ENCODE data around the gene VIL1. TPM values are rescaled to one million over a fixed set of nuclear protein-coding genes. Genes with fewer than 3 reads are reported as not detected.

Gene VIL1
- total RNA-seq, 4 donors from 2014 or later: not detected

DNA sequence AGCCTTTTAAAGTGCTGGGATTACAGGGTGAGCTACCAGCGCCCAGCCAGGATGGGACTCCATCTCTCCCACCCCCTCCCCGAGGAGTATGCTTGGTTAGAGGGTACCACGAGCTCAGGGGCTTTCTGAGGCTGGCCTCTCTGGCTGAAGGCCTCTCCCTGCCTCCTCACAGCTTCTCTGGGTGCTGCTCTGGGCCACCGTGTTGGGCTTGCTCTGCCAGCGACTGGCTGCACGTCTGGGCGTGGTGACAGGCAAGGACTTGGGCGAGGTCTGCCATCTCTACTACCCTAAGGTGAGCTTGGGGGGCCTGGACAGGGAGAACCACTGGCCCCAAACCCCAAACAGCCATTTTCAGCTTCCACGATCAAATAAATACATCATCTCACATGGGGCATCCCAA lies 33.9 kb upstream of the VIL1 start:
- no peak for DNase-seq (ENCODE audit: low spot score in 2 of 2)
- no peak overlapping the region for H3K4me3 ChIP-seq
- no peaks in the 10 kb centered on the region for H3K36me3 ChIP-seq
- no peak overlapping the region for H3K27ac ChIP-seq
- H3K4me1 ChIP-seq: peaks cover 0 to 11% (median 0%) of the 10 kb centered on the region in 4 donors
- TF ChIP-seq CTCF (IDR thresholded peaks at IDR 0.05): no peak
- no peak for TF ChIP-seq POLR2A (IDR thresholded peaks at IDR 0.05)
- no peak for TF ChIP-seq EP300 (IDR thresholded peaks at IDR 0.05)
- WGBS, 2 donors: 73 to 79% methylated on average over 9 of the region's 9 CpGs
- H3K27me3 ChIP-seq: no peaks in the 10 kb centered on the region
- no peaks in the 10 kb centered on the region for H3K9me3 ChIP-seq

- Histone ChIP-seq H3K9me3 (no peaks in the 10 kb centered on the region), H3K4me3 (peak overlapping the region in 2 of 4 donors; percentile 26 to 48), H3K4me1 (peaks cover 0 to 11% (median 0%) of the 10 kb centered on the region in 4 donors), H3K27ac (peak overlapping the region in 2 of 4 donors; percentile 44 to 67), H3K27me3 (no peaks in the 10 kb centered on the region), H3K36me3 (no peaks in the 10 kb centered on the region)
- no peak for DNase-seq (ENCODE audit: low spot score in 2 of 2)
- TF ChIP-seq CTCF (IDR thresholded peaks at IDR 0.05) (no peak), EP300 (IDR thresholded peaks at IDR 0.05) (peak in 1 of 2 donors; percentile 3), POLR2A (IDR thresholded peaks at IDR 0.05) (no peak)
- 65 to 67% methylated on average over 20 to 23 of the region's 23 CpGs for WGBS, 2 donors
Observed at GRCh38 chr2:218386505-218387368, 32.2 kb upstream of the VIL1 start.

GRCh38 chr2:218387369-218388194 lies 31.3 kb upstream of the VIL1 start:
- no peaks in the 10 kb centered on the region for H3K27me3 ChIP-seq
- 8 to 14% methylated on average over 31 to 35 of the region's 38 CpGs for WGBS, 2 donors
- H3K27ac ChIP-seq: peak overlapping the region; percentile 15 to 67 (median 50)
- no peak for DNase-seq (ENCODE audit: low spot score in 2 of 2)
- peak in 1 of 5 experiments; percentile 17 for TF ChIP-seq CTCF (IDR thresholded peaks at IDR 0.05)
- TF ChIP-seq POLR2A (IDR thresholded peaks at IDR 0.05): peak in 1 of 2 donors; percentile 25
- peak in 1 of 2 donors; percentile 19 for TF ChIP-seq EP300 (IDR thresholded peaks at IDR 0.05)
- no peaks in the 10 kb centered on the region for H3K9me3 ChIP-seq
- no peaks in the 10 kb centered on the region for H3K36me3 ChIP-seq
- H3K4me3 ChIP-seq: peak overlapping the region; percentile 20 to 48 (median 28)
- peaks cover 0 to 11% (median 0%) of the 10 kb centered on the region in 4 donors for H3K4me1 ChIP-seq

DNA sequence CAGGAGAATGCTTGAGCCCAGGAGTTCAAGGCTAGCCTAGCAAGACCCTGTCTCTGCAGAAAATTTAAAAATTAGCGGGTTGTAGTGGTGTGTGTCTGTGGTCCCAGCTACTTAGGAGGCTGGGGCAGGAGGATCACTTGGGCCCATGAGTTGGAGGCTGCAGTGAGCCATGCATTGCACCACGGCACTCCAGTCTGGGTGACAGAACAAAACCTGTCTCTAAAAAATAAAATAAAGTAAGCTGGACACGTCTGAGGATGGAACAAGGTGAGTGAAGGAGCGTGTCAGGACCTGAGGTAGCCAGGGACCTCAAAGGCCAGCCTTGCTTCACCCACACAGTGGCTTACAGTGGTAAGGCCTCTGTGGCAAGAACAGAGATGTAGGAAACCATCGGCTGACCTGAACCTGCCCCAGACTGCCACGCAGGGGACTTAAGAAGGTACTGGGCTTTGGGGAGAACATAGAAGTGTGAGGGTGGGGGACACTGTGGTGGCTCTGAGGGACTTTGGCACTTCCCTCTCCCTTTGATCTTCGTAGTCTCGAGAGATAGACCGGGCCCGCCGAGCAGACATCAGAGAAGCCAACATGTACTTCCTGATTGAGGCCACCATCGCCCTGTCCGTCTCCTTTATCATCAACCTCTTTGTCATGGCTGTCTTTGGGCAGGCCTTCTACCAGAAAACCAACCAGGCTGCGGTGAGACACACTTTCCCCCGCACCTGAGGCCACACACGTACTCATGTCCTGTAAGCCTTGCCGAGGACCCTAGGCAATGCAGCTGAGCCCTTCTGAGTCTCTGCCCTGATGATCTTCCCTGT lies 29.4 kb upstream of the VIL1 start:
- 93% methylated on average over 17 of the region's 17 CpGs for WGBS, 2 donors

More for the DNA sequence above, 29.4 kb upstream of the VIL1 start:
- TF ChIP-seq EP300 (IDR thresholded peaks at IDR 0.05) (no peak), POLR2A (IDR thresholded peaks at IDR 0.05) (no peak), CTCF (IDR thresholded peaks at IDR 0.05) (no peak)
- Histone ChIP-seq H3K36me3 (no peaks in the 10 kb centered on the region), H3K27ac (no peak overlapping the region), H3K9me3 (no peaks in the 10 kb centered on the region), H3K4me1 (peaks cover 0 to 11% (median 0%) of the 10 kb centered on the region in 4 donors), H3K27me3 (no peaks in the 10 kb centered on the region), H3K4me3 (no peak overlapping the region)
- DNase-seq (ENCODE audit: low spot score in 2 of 2): no peak

Data from tibial nerve (tissue), 4 donors.